Measurements from ENCODE around the gene RPL21. TPM values are rescaled to one million over a fixed set of nuclear protein-coding genes. Genes with fewer than 3 reads are reported as not detected.
"Not testable (repeated sequence)": the region's sequence is repeated elsewhere in the genome, so short reads cannot be mapped to it uniquely, and the experiment has no call there.

RPL21 gene
- 100 to 1,000 TPM; 904 to 954 TPM for total RNA-seq
- long read RNA-seq, donor 1, partial matches to known transcripts = 1 of 4 reads
- long read RNA-seq, donor 1, other reads (novel, unspliced or antisense) = 1 of 4 reads
- long read RNA-seq, donor 2, transcript RPL21-202 (6 exons, 815 nt) = major isoform, 21 of 33 reads
- long read RNA-seq, donor 2, partial matches to known transcripts = 2 of 33 reads
- long read RNA-seq, donor 2, other reads (novel, unspliced or antisense) = 8 of 33 reads

GRCh38 chr13:27251166-27252091 is at the start of gene RPL21:
RPL21 (plus strand) TSS chr13:27251558; CDS start chr13:27253777, 2,219 bp downstream.
- intact Hi-C loops (cut with DNase I) = no loop called here
- DNase-seq (ENCODE audit: low spot score) = peak; percentile 99

- no peak for DNase-seq (ENCODE audit: low spot score)
- intact Hi-C loops (cut with DNase I) = no loop called here
Observed at GRCh38 chr13:27201661-27202060, 49.7 kb upstream of the RPL21 start.

GRCh38 chr13:27203186-27203585 is 48.2 kb upstream of the RPL21 start:
- intact Hi-C loops (cut with DNase I) = no loop called here
- DNase-seq (ENCODE audit: low spot score) = no peak

DNA sequence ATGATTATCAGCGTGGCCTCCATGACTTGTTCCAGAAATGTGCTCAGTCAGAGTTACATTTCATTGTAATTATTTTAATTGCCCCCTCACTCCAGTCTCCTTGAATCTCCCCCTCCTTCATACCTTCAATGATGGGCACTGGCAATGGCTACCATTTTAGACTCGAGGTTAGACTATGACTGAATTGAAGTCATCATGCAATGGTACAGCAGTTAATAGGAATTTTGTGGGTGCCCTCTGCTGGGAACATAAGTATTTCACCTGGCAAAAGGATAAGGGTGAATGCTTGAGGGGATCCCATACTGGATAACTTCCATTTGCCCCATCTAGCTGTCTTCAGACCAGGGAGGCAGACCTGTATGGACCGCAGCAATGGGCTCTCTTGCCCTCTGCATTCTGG is 47.5 kb upstream of the RPL21 start:
- intact Hi-C loops (cut with DNase I) = no loop called here
- DNase-seq (ENCODE audit: low spot score) = no peak

GRCh38 chr13:27208514-27208913 is 42.8 kb upstream of the RPL21 start:
- DNase-seq (ENCODE audit: low spot score) = no peak
- intact Hi-C loops (cut with DNase I) = no loop called here

DNA sequence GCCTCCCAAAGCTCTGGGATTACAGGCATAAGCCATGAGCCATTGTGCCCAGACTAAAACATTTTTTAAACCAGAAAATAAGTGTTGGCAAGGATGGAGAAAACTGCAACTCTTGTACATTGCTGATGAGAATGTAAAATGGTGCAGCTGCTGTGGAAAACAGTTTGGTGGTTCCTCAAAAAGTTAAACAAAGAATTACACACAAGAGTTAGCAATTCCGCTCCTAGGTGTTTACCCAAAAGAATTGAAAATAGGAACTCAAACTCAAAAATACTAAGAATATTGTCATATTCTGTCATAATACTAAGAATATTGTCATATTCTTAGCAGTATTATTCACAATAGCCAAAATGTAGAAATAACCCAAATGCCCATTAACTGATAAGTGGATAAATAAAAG is 40.1 kb upstream of the RPL21 start:
- intact Hi-C loops (cut with DNase I) = no loop called here
- no peak for DNase-seq (ENCODE audit: low spot score)

DNA sequence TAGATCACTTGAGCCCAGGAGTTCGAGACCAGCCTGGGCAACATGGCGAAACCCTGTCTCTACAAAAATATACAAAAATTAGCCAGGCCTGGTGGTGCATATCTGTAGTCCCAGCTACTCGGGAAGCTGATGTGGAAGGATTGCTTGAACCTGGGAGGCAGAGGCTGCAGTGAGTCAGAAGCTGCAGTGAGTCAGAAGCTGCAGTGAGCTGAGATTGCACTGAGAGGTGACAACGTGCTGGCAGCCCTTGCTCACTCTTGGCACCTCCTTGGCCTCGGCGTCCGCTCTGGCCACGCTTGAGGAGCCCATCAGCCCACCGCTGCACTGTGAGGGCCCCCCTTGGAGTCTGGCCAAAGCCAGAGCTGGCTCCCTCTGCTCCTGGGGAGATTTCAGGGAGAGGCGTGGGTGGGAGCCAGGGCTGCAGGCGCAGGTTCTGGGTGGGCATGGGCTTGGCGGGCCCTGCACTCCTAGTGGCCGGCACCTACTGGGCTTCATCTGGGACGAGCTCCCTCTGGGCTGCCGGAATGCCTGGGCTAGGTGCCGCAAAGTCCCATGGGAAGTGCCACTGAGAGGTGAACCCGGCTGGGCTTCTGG is 39.5 kb upstream of the RPL21 start:
- no peak for DNase-seq (ENCODE audit: low spot score)
- intact Hi-C loops (cut with DNase I) = no loop called here

GRCh38 chr13:27213386-27213785 is 38.0 kb upstream of the RPL21 start:
- DNase-seq (ENCODE audit: low spot score); intact Hi-C loops (cut with DNase I): not testable (repeated sequence)

- intact Hi-C loops (cut with DNase I) = not testable (repeated sequence)
Observed at GRCh38 chr13:27217791-27218190, 33.6 kb upstream of the RPL21 start.

DNA sequence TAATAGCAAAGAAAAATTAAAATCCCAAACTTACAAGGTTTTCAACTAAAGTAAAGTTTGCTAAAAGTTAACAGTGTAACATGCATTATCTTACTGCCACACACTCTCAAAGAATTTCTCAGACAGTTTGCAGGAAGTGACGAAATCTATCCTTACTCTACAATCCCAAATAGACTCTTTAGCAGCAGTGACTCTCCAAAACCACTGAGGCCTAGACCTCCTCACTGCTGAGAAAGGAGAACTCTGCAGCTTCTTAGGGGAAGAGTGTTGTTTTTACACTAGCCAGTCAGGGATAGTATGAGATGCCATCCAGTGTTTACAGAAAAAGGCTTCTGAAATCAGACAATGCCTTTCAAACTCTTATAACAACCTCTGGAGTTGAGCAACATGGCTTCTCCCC is 32.5 kb upstream of the RPL21 start:
- DNase-seq (ENCODE audit: low spot score); intact Hi-C loops (cut with DNase I): not testable (repeated sequence)

More at GRCh38 chr13:27217791-27218190, 33.6 kb upstream of the RPL21 start:
- DNase-seq (ENCODE audit: low spot score) = not testable (repeated sequence)

GRCh38 chr13:27219611-27220010 is 31.7 kb upstream of the RPL21 start:
- intact Hi-C loops (cut with DNase I) = no loop called here
- DNase-seq (ENCODE audit: low spot score) = no peak

- DNase-seq (ENCODE audit: low spot score); intact Hi-C loops (cut with DNase I): not testable (repeated sequence)
Observed at GRCh38 chr13:27222100-27222499, 29.3 kb upstream of the RPL21 start.

DNA sequence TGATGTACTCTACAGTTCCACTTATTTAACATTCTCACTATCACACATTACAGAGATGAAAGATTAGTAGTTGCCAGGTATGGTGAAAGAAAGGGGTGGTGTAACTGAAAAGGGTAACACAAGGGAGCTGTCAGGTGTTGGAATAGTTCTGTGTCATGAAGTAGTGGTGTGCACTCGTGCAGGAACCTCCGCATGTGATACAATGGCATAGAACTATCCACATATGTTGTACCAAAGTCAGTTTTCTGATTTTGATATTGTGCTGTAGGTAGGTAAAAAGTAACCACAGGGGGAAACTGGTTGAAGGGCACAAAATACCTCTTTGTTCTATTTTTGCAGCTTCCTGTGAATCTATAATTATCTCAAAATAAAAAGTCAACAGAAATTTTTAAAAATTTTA is 24.4 kb upstream of the RPL21 start:
- DNase-seq (ENCODE audit: low spot score) = no peak

GRCh38 chr13:27228131-27228530 is 23.2 kb upstream of the RPL21 start:
- intact Hi-C loops (cut with DNase I) = no loop called here
- no peak for DNase-seq (ENCODE audit: low spot score)

More for the DNA sequence above, 24.4 kb upstream of the RPL21 start:
- intact Hi-C loops (cut with DNase I) = no loop called here

GRCh38 chr13:27229642-27230041 is 21.7 kb upstream of the RPL21 start:
- DNase-seq (ENCODE audit: low spot score) = no peak
- intact Hi-C loops (cut with DNase I) = no loop called here

DNA sequence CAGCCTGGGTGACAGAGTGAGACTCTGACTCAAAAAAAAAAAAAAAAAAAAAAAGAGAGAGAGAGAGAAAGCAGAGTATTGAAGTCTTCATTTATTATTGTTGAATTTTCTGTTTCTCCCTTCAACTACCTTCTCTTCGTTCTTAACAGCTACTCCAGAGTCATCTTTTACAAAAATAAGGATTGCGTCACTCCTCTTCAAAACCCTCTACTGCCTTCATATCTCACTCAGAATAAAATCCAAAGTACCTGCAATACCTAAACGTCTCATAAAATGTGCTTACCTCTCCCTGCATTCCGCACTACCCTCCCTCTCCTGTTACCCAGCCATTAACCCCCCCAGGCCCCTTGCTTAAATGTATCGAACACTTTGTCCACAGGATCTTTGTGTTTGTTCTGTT is 17.4 kb upstream of the RPL21 start:
- intact Hi-C loops (cut with DNase I) = no loop called here
- DNase-seq (ENCODE audit: low spot score) = no peak

GRCh38 chr13:27236478-27236877 is 14.9 kb upstream of the RPL21 start:
- no peak for DNase-seq (ENCODE audit: low spot score)
- intact Hi-C loops (cut with DNase I) = no loop called here

DNA sequence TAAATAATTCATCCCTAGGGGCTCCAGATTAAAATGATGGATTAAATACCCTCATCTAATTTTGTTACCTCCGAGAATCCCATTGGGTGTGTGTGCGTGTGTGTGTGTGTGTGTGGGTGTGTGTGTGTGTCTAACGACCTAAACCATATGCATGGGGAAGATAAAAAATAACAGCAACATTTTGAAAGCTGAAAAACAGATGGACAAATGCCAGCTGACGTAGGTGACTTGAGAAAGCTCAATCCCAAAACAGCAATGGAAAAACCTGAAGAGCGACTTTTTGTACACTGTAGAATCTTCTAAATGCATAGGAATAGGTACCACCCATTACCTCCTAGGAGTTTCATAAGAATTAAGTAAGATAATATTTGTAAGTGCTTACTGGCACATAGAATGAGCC is 8.7 kb upstream of the RPL21 start:
- intact Hi-C loops (cut with DNase I) = no loop called here
- no peak for DNase-seq (ENCODE audit: low spot score)

GRCh38 chr13:27245610-27246009 is 5.7 kb upstream of the RPL21 start:
- intact Hi-C loops (cut with DNase I) = no loop called here
- DNase-seq (ENCODE audit: low spot score) = no peak

DNA sequence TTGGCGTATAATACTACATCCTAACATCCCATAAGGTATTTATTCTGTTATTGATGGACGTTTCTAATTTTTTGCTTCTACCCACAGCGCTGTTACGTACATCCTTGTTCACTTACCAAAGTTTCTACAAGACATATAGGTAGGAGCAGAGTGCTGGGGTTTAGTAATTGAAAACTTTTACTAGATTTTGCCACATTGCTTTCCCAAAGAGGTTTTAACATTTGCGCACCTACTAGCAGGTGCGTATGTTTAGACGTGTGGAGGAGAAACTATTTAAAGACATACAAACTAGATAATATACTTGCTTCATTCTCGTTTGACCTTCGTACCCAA is 559 bp upstream of the RPL21 start:
- no peak for DNase-seq (ENCODE audit: low spot score)
- intact Hi-C loops (cut with DNase I) = no loop called here

Data from posterior vena cava (tissue), 2 donors.